DOHH2 (cell line): ENCODE measurements around the gene C19orf85.
A peak's percentile ranks its signal among the peaks of the same experiment; 100 is the strongest.

Source experiments
- EZH2phosphoT487 ChIP-seq: fragments of 200-600 bp; sonication (generic); IDR thresholded peaks from 2 replicates; pipeline ENCODE4 v1.6.1; 2017; ENCODE audit warnings: borderline replicate concordance, mild to moderate bottlenecking, antibody characterized with exemption, low read length, moderate library complexity, mixed read lengths
- TF ChIP-seq, protein P1 (sequence below): fragments of 200-600 bp; sonication (generic); IDR thresholded peaks from one replicate; pipeline ENCODE4 v1.5.1; 2014; ENCODE audit warnings: antibody characterized with exemption, mild to moderate bottlenecking, low read depth, low read length; ENCODE audit not compliant: poor library complexity, severe bottlenecking

DNA sequence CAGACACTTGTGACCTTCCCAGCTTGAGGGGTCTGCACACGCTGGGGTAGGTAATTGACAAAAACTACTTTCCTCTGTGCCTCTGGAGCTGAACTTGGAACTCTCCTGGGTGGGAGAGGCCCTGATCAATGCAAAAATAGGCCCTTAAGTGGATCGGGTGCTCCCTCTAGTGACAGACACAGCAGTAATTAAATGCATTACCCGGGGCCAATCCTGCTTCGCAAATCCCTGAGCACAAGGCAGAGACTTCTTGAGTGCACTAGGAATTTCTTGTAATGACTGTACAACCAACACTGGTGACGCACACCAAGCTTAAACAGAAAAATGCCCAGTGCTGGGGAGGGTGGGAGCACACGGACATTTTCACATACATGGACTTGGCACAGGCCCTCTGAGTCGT lies 46.4 kb downstream of the C19orf85 start:
- TF ChIP-seq, protein P1, sequence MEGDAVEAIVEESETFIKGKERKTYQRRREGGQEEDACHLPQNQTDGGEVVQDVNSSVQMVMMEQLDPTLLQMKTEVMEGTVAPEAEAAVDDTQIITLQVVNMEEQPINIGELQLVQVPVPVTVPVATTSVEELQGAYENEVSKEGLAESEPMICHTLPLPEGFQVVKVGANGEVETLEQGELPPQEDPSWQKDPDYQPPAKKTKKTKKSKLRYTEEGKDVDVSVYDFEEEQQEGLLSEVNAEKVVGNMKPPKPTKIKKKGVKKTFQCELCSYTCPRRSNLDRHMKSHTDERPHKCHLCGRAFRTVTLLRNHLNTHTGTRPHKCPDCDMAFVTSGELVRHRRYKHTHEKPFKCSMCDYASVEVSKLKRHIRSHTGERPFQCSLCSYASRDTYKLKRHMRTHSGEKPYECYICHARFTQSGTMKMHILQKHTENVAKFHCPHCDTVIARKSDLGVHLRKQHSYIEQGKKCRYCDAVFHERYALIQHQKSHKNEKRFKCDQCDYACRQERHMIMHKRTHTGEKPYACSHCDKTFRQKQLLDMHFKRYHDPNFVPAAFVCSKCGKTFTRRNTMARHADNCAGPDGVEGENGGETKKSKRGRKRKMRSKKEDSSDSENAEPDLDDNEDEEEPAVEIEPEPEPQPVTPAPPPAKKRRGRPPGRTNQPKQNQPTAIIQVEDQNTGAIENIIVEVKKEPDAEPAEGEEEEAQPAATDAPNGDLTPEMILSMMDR = peak; percentile 87
- no peak for TF ChIP-seq EZH2phosphoT487
